ENCODE results near the gene ANO1. TPM values are rescaled to one million over a fixed set of nuclear protein-coding genes. Genes with fewer than 3 reads are reported as not detected.

The ANO1 gene
- total RNA-seq, 1 experiment from 2014 or later, result 10.9 TPM

GRCh38 chr11:70229737-70230136 is 151.6 kb downstream of the ANO1 start:
- Histone ChIP-seq H2BK120ac (ENCODE audit: low read depth, low read length, poor library complexity, severe bottlenecking) (no peak overlapping the region), H3K56ac (ENCODE audit: insufficient read length, low read depth, low read length) (no peak overlapping the region), H3K27me3 (ENCODE audit: insufficient read depth, low read length) (no peaks in the 10 kb centered on the region), H3K23ac (ENCODE audit: insufficient read length, low read depth, low read length) (no peak overlapping the region), H2BK20ac (ENCODE audit: low read depth, low read length, poor library complexity, severe bottlenecking) (no peak overlapping the region), H3K9me3 (ENCODE audit: control insufficient read depth, low read depth, low read length) (no peaks in the 10 kb centered on the region), H3K27ac (ENCODE audit: insufficient read length, low read depth, low read length) (no peak overlapping the region), H4K8ac (replicated peaks; ENCODE audit: insufficient read length, low read depth, low read length) (no peak overlapping the region), H2BK15ac (ENCODE audit: low read depth, low read length) (no peak overlapping the region), H3K4ac (ENCODE audit: low read depth, low read length) (no peak overlapping the region), H2AK5ac (ENCODE audit: insufficient read length, low read length) (no peak overlapping the region), H3K4me2 (ENCODE audit: insufficient read depth, insufficient read length, low read length) (no peak overlapping the region), H3K18ac (ENCODE audit: insufficient read length, low read depth, low read length) (no peak overlapping the region), H3K79me2 (ENCODE audit: insufficient read depth, low read length) (no peaks in the 10 kb centered on the region), H4K5ac (ENCODE audit: insufficient read length, low read depth, low read length) (no peak overlapping the region), H2BK12ac (ENCODE audit: insufficient read length, low read depth, low read length) (no peak overlapping the region), H3K4me1 (ENCODE audit: insufficient read depth, low read length) (no peaks in the 10 kb centered on the region), H3K14ac (ENCODE audit: insufficient read depth, low read length) (no peak overlapping the region), H4K91ac (ENCODE audit: insufficient read length, low read depth, low read length) (no peak overlapping the region), H3K9ac (ENCODE audit: extremely low read depth, insufficient read length, low read length) (no peak overlapping the region), H3K79me1 (ENCODE audit: insufficient read depth, low read depth, low read length, poor library complexity, severe bottlenecking) (no peaks in the 10 kb centered on the region), H4K20me1 (ENCODE audit: control insufficient read depth, insufficient read depth, insufficient read length) (no peaks in the 10 kb centered on the region), H2AFZ (ENCODE audit: low read length) (no peak overlapping the region), H3K23me2 (ENCODE audit: insufficient read length, low read depth, low read length, poor library complexity, severe bottlenecking) (no peaks in the 10 kb centered on the region), H3T11ph (ENCODE audit: low read length) (no peak overlapping the region), H2BK5ac (ENCODE audit: insufficient read length, low read length) (no peak overlapping the region)
- WGBS (ENCODE audit: extremely low coverage, insufficient read length, low lambda C conversion rate), result no CpG with 5 or more reads among the region's 10 CpGs
- peaks cover 6% of the 10 kb centered on the region for H3K27me3 Mint-ChIP-seq (ENCODE audit: low read depth)
- H3K27ac Mint-ChIP-seq, result no peak overlapping the region
- H3K4me1 Mint-ChIP-seq, result peaks cover 16 to 17% of the 10 kb centered on the region in 2 experiments
- DNase-seq, result no peak
- no peak for TF ChIP-seq CTCF (conservative IDR thresholded peaks at IDR 0.05)
- H3K9me3 Mint-ChIP-seq, result peaks cover 0 to 2% of the 10 kb centered on the region in 2 experiments; a peak in 1 of 5 replicates
- H3K4me3 Mint-ChIP-seq, result no peak overlapping the region
- H3K36me3 Mint-ChIP-seq (ENCODE audit: insufficient read depth in 1 of 3, low read depth in 3 of 3), result no peaks in the 10 kb centered on the region

All from H9 (cell line).